ENCODE measurements around the gene PFN3.

DNA sequence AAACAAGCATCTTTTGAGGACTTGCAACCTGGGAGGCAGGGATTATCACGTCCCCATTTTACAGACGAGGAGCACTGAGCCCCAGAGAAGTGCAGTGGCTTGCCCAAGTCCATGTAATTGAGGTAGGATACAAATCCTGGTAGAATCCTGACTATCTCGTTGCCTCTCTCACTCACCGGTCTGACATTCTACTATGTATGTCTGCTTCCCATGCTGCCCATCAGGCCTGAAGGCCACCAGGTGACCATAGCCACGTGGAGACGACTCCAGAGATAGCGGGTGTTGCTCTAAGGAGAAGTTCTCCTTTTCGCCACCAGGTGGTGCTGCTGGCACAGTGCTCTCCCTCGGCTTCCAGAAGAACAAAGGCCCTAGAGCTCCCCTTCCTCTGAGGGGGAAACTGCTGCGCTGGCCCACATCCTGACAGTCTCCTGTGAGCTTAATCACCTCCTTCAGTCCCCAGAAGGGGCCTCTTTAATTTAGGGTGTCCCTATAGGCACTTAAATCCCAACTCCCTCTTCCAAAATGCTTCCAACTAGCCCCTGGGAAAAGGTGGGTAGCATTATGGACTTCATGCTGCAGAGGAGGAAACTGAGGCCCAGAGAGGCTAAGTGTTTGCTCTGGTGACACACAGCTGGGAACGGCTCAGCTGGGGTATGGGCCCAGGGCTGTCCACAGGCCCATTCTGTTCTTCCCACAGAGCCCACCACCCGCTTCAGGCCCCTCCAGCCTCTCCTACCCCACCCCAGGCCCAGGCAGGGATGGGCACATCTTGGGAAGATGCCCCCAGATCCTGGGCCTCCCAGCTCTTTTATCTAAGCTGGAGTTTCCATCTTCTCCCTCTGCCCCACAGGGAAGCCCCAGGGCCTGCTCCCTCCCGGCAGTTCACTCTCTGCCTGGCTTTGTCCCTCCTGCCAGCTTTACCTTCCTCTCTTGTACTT lies 9.8 kb downstream of the PFN3 start:
- TF ChIP-seq, protein P1, sequence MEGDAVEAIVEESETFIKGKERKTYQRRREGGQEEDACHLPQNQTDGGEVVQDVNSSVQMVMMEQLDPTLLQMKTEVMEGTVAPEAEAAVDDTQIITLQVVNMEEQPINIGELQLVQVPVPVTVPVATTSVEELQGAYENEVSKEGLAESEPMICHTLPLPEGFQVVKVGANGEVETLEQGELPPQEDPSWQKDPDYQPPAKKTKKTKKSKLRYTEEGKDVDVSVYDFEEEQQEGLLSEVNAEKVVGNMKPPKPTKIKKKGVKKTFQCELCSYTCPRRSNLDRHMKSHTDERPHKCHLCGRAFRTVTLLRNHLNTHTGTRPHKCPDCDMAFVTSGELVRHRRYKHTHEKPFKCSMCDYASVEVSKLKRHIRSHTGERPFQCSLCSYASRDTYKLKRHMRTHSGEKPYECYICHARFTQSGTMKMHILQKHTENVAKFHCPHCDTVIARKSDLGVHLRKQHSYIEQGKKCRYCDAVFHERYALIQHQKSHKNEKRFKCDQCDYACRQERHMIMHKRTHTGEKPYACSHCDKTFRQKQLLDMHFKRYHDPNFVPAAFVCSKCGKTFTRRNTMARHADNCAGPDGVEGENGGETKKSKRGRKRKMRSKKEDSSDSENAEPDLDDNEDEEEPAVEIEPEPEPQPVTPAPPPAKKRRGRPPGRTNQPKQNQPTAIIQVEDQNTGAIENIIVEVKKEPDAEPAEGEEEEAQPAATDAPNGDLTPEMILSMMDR (IDR thresholded peaks at IDR 0.05; ENCODE audit: low read depth, low read length): peak; percentile 90
- TF ChIP-seq EZH2phosphoT487 (IDR thresholded peaks at IDR 0.05; ENCODE audit: low read depth): no peak

Data from OCI-LY3 (cell line).